HepG2 (cell line): Measurements from ENCODE around the gene PSMB8. TPM values are rescaled to one million over a fixed set of nuclear protein-coding genes. Genes with fewer than 3 reads are reported as not detected.

Source experiments
- AGO1 ChIP-seq: fragments of 200-400 bp; formaldehyde crosslinking; IDR thresholded peaks from 2 replicates; pipeline ENCODE4 v1.6.1; 2017; ENCODE audit warnings: mild to moderate bottlenecking, low read depth, low read length, moderate library complexity; ENCODE audit not compliant: poor library complexity, severe bottlenecking
- FOXC1 ChIP-seq: sonication (generic); formaldehyde crosslinking; IDR thresholded peaks from 2 replicates; pipeline ENCODE4 v1.8.0; 2022; ENCODE audit warnings: mild to moderate bottlenecking, missing genetic modification reagents, borderline replicate concordance
- GMEB1 ChIP-seq: sonication (generic); formaldehyde crosslinking; IDR thresholded peaks from 2 replicates; pipeline ENCODE4 v1.5.1; 2020; ENCODE audit warnings: missing genetic modification reagents, mild to moderate bottlenecking, borderline replicate concordance
- HNRNPK ChIP-seq: fragments of 200-400 bp; formaldehyde crosslinking; IDR thresholded peaks from 2 replicates; pipeline ENCODE4 v1.6.1; 2018; ENCODE audit warnings: low read length, low read depth, moderate library complexity, mild to moderate bottlenecking; ENCODE audit not compliant: poor library complexity, severe bottlenecking
- ISX ChIP-seq: sonication (generic); formaldehyde crosslinking; conservative IDR thresholded peaks from 2 replicates; pipeline ENCODE4 v1.5.0; 2020; ENCODE audit warnings: missing genetic modification reagents
- MED8 ChIP-seq: sonication (generic); formaldehyde crosslinking; IDR thresholded peaks from 2 replicates; pipeline ENCODE4 v1.8.1; 2023; ENCODE audit warnings: mild to moderate bottlenecking, missing genetic modification reagents; ENCODE audit not compliant: insufficient replicate concordance
- PHF8 ChIP-seq: sonication (generic); formaldehyde crosslinking; IDR thresholded peaks from 2 replicates; pipeline ENCODE4 v1.5.0; 2020; ENCODE audit warnings: missing genetic modification reagents
- PLRG1 ChIP-seq: fragments of 450-650 bp; conservative IDR thresholded peaks from 2 replicates; pipeline ENCODE4 v1.6.1; 2016
- SKI ChIP-seq: fragments of 450-650 bp; IDR thresholded peaks from one replicate; pipeline ENCODE4 v1.6.1; 2018; ENCODE audit warnings: mild to moderate bottlenecking; ENCODE audit not compliant: partially characterized antibody
- SNAPC4 ChIP-seq: sonication (generic); formaldehyde crosslinking; IDR thresholded peaks from 2 replicates; pipeline ENCODE4 v1.4.0; 2020; ENCODE audit warnings: mild to moderate bottlenecking, missing genetic modification reagents
- TOPORS ChIP-seq: sonication (generic); formaldehyde crosslinking; IDR thresholded peaks from 2 replicates; pipeline ENCODE4 v1.8.0; 2023; ENCODE audit warnings: mild to moderate bottlenecking, missing genetic modification reagents
- TRIM24 ChIP-seq: sonication (generic); formaldehyde crosslinking; IDR thresholded peaks from 2 replicates; pipeline ENCODE4 v1.8.0; 2022; ENCODE audit warnings: mild to moderate bottlenecking, missing genetic modification reagents
- ZMYM4 ChIP-seq: sonication (generic); formaldehyde crosslinking; IDR thresholded peaks from 2 replicates; pipeline ENCODE4 v1.8.1; 2023; ENCODE audit warnings: mild to moderate bottlenecking, missing genetic modification reagents
- ZNF138 ChIP-seq: sonication (generic); formaldehyde crosslinking; IDR thresholded peaks from 2 replicates; pipeline ENCODE4 v1.5.0; 2020; ENCODE audit warnings: mild to moderate bottlenecking, low read depth, missing genetic modification reagents
- ZNF17 ChIP-seq: sonication (generic); formaldehyde crosslinking; IDR thresholded peaks from 2 replicates; pipeline ENCODE4 v1.5.0; 2020; ENCODE audit warnings: mild to moderate bottlenecking, missing genetic modification reagents
- ZNF281 ChIP-seq: sonication (generic); formaldehyde crosslinking; IDR thresholded peaks from 2 replicates; pipeline ENCODE4 v1.4.0; 2020; ENCODE audit warnings: missing genetic modification reagents, borderline replicate concordance
- polyA plus RNA-seq, 8 experiments: library from polyadenylated mRNA; depleted of rRNA in 3 of 8; stranded (reverse) in 7 of 8; unstranded in 1 of 8; fragments of >200 nt; fragmentation: Illumina TruSeq in 4 of 8; extraction: Trizol in 4 of 8; gene quantifications; 2 replicates each; pipeline versions ENCODE4 v1.2.1 to v1.2.3, GENCODE V29; 2011 to 2016; ENCODE audit warnings: low read depth in 4 of 8, missing spikeins in 1 of 8, mixed read lengths in 1 of 8; ENCODE audit not compliant: insufficient read depth in 1 of 8
- total RNA-seq, 5 experiments: library from RNA; depleted of rRNA; stranded (reverse); fragments of >200 nt; fragmentation: Illumina TruSeq; extraction: Trizol; gene quantifications; 2 replicates each; pipeline ENCODE4 v1.2.3, GENCODE V29; 2016; ENCODE audit warnings: low read depth in 1 of 5
- TF ChIP-seq, protein P1 (sequence below): sonication (generic); formaldehyde crosslinking; IDR thresholded peaks from 2 replicates; pipeline ENCODE4 v1.9.0; 2021; ENCODE audit warnings: missing genetic modification reagents, borderline replicate concordance

PSMB8 gene
- total and polyA plus RNA-seq, 2 of the 13 experiments (the other 11 are each of a cell fraction or from before 2014, with no cell fraction given): 30.7 to 64.7 TPM

DNA sequence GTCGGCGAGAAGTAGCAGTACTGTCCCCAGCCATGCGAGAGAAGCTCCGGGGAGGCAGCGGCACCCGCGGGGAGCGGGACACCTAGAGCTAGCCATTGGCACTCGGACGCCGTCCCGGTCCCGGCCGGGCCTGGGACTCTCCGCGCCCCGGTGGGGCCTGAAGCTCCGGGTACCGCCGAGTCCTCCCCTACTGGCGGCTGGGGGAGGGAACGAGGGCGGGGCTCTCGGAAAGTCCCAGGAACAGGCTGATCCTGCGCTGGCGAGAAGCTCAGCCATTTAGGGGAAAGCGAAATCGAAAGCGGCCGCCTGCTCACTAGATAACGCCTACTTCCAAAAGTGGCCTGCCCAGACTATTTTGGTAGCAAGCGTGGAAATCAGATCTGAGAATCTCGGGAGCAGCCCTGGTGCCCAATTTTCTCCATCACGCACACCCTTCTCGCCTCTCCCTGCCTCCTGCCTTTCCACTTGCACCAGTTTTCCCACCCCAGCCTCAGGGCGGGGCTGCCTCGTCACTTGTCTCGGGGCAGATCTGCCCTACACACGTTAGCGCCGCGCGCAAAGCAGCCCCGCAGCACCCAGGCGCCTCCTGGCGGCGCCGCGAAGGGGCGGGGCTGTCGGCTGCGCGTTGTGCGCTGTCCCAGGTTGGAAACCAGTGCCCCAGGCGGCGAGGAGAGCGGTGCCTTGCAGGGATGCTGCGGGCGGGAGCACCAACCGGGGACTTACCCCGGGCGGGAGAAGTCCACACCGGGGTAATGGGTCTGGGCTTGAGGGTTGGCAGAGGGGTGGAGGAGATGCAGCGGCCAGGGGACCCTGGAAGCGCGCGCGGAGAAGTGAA lies 9.9 kb upstream of the PSMB8 start, which contains the start of the genes PSMB9 and TAP1 (continued):
- TF ChIP-seq MED8 (no peak), ISX (CRISPR knock-in tag) (peak; percentile 90; the same call in 1 of the 2 replicates), SKI (peak; percentile 43), ZNF17 (CRISPR knock-in tag) (no peak; the same call in 1 of the 2 replicates), PHF8 (CRISPR knock-in tag) (peak; percentile 92), AGO1 (peak; percentile 27), HNRNPK (no peak), GMEB1 (peak; percentile 82), ZNF281 (CRISPR knock-in tag) (peak; percentile 11; the same call in 1 of the 2 replicates), ZNF138 (0 out of 2 replicates have a peak, but pooled peaks have one; percentile 65), SNAPC4 (CRISPR knock-in tag) (no peak; the same call in 1 of the 2 replicates), FOXC1 (no peak), ZMYM4 (CRISPR knock-in tag) (peak; percentile 58; the same call in 1 of the 2 replicates), PLRG1 (no peak), TOPORS (CRISPR knock-in tag) (0 out of 2 replicates have a peak, but pooled peaks have one; percentile 83), TRIM24 (no peak)
- TF ChIP-seq, protein P1, sequence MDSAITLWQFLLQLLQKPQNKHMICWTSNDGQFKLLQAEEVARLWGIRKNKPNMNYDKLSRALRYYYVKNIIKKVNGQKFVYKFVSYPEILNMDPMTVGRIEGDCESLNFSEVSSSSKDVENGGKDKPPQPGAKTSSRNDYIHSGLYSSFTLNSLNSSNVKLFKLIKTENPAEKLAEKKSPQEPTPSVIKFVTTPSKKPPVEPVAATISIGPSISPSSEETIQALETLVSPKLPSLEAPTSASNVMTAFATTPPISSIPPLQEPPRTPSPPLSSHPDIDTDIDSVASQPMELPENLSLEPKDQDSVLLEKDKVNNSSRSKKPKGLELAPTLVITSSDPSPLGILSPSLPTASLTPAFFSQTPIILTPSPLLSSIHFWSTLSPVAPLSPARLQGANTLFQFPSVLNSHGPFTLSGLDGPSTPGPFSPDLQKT (CRISPR knock-in tag): no peak
